OCI-LY1 (cell line): Measurements from ENCODE around the gene HTR6.

ENCODE experiments used
- EZH2 ChIP-seq: fragments of 200-600 bp; sonication (generic), shearing (Covaris generic); IDR thresholded peaks from 2 replicates; pipeline ENCODE4 v1.8.0; 2017; ENCODE audit warnings: borderline replicate concordance, mixed run types, mild to moderate bottlenecking, antibody characterized with exemption, low read length, moderate library complexity, mixed read lengths
- TF ChIP-seq, protein P1 (sequence below): fragments of 200-600 bp; sonication (generic), shearing (Covaris generic); IDR thresholded peaks from 2 replicates; pipeline ENCODE4 v1.5.1; 2017; ENCODE audit warnings: mild to moderate bottlenecking, antibody characterized with exemption, low read length, moderate library complexity, mixed read lengths

GRCh38 chr1:19657511-19657910, 7.2 kb upstream of the HTR6 start:
- TF ChIP-seq, protein P1, sequence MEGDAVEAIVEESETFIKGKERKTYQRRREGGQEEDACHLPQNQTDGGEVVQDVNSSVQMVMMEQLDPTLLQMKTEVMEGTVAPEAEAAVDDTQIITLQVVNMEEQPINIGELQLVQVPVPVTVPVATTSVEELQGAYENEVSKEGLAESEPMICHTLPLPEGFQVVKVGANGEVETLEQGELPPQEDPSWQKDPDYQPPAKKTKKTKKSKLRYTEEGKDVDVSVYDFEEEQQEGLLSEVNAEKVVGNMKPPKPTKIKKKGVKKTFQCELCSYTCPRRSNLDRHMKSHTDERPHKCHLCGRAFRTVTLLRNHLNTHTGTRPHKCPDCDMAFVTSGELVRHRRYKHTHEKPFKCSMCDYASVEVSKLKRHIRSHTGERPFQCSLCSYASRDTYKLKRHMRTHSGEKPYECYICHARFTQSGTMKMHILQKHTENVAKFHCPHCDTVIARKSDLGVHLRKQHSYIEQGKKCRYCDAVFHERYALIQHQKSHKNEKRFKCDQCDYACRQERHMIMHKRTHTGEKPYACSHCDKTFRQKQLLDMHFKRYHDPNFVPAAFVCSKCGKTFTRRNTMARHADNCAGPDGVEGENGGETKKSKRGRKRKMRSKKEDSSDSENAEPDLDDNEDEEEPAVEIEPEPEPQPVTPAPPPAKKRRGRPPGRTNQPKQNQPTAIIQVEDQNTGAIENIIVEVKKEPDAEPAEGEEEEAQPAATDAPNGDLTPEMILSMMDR: no peak
- no peak for TF ChIP-seq EZH2
